IMR-90 (cell line): ENCODE data around the gene BTC. TPM values are rescaled to one million over a fixed set of nuclear protein-coding genes. Genes with fewer than 3 reads are reported as not detected.
A peak's percentile ranks its signal among the peaks of the same experiment; 100 is the strongest.

Experiments
- ATAC-seq: fragments of 200-7000 bp; cut with Tn5 transposase; 2 replicates; pipeline ENCODE4 v1.9.1; 2020; ENCODE audit warnings: low read depth, mild to moderate bottlenecking, moderate library complexity
- BruUV-seq: library from RNA; stranded (reverse); fragments of 400-500 nt; replicated peaks from 2 replicates; lab custom pipeline; 2021; lab: Mats Ljungman, UMichigan
- CTCF ChIA-PET: fragments of 300-600 bp; formaldehyde crosslinking; extraction: SDS; loops from one replicate; lab custom pipeline; 2021; ENCODE audit warnings: antibody characterized with exemption; lab: Yijun Ruan, JAX
- POLR2A ChIA-PET: fragments of 300-600 bp; sonication (Branson Sonifier 250); formaldehyde crosslinking; loops from one replicate; lab custom pipeline; 2022; ENCODE audit warnings: antibody characterized with exemption; ENCODE audit not compliant: unreplicated experiment; lab: Charles Lee
- DNase-seq: peaks from one replicate; pipeline ENCODE4 v3.0.0; 2013
- H2AFZ ChIP-seq: replicated peaks from 2 replicates; pipeline ENCODE3; 2013; ENCODE audit warnings: low read length, mild to moderate bottlenecking; ENCODE audit not compliant: poor library complexity
- H2AK5ac ChIP-seq: 2 replicates; pipeline ENCODE4 v1.6.1; 2013; ENCODE audit warnings: low read depth, low read length, inconsistent platforms
- H2AK9ac ChIP-seq: replicated peaks from 2 replicates; pipeline ENCODE3; 2013; ENCODE audit warnings: mild to moderate bottlenecking, low read depth, low read length, moderate library complexity; ENCODE audit not compliant: poor library complexity
- H2BK120ac ChIP-seq: 2 replicates; pipeline ENCODE4 v1.6.1; 2013; ENCODE audit warnings: low read depth, low read length, inconsistent platforms
- H2BK15ac ChIP-seq: 3 replicates; pipeline ENCODE4 v1.6.1; 2013; ENCODE audit warnings: low read depth, low read length, inconsistent platforms
- H2BK20ac ChIP-seq: 2 replicates; pipeline ENCODE4 v1.6.1; 2013; ENCODE audit warnings: low read depth, mild to moderate bottlenecking, inconsistent platforms, low read length, moderate library complexity
- H2BK5ac ChIP-seq: 2 replicates; pipeline ENCODE4 v1.6.1; 2013; ENCODE audit warnings: mild to moderate bottlenecking, low read depth, low read length, inconsistent platforms; ENCODE audit not compliant: poor library complexity, severe bottlenecking
- H3K14ac ChIP-seq: replicated peaks from 2 replicates; pipeline ENCODE4 v1.6.1; 2013; ENCODE audit warnings: low read depth, low read length, inconsistent platforms
- H3K18ac ChIP-seq: 2 replicates; pipeline ENCODE4 v1.6.1; 2013; ENCODE audit warnings: low read depth, low read length, control low read depth
- H3K23ac ChIP-seq: 2 replicates; pipeline ENCODE4 v1.6.1; 2013; ENCODE audit warnings: low read depth, low read length, inconsistent platforms
- H3K27ac ChIP-seq: 2 replicates; pipeline ENCODE4 v1.5.1; 2013; ENCODE audit warnings: mild to moderate bottlenecking, control low read depth, low read length; ENCODE audit not compliant: insufficient read depth
- H3K27me3 ChIP-seq: 2 replicates; pipeline ENCODE4 v1.6.1; 2013; ENCODE audit warnings: low read length; ENCODE audit not compliant: control insufficient read depth, insufficient read depth
- H3K36me3 ChIP-seq: 2 replicates; pipeline ENCODE4 v1.6.1; 2013; ENCODE audit warnings: low read length, mixed read lengths; ENCODE audit not compliant: control insufficient read depth, insufficient read depth
- H3K4ac ChIP-seq: 2 replicates; pipeline ENCODE4 v1.6.1; 2013; ENCODE audit warnings: low read depth, low read length, inconsistent platforms
- H3K4me1 ChIP-seq: 2 replicates; pipeline ENCODE4 v1.6.1; 2013; ENCODE audit warnings: low read length, mixed read lengths; ENCODE audit not compliant: control insufficient read depth, insufficient read depth
- H3K4me2 ChIP-seq: 2 replicates; pipeline ENCODE4 v1.6.1; 2013; ENCODE audit warnings: low read depth, mild to moderate bottlenecking, control low read depth, low read length, moderate library complexity
- H3K4me3 ChIP-seq: 2 replicates; pipeline ENCODE4 v1.5.1; 2013; ENCODE audit warnings: low read depth, mild to moderate bottlenecking, control low read depth, low read length, moderate library complexity; ENCODE audit not compliant: insufficient read depth
- H3K56ac ChIP-seq: 2 replicates; pipeline ENCODE4 v1.6.1; 2013; ENCODE audit warnings: low read length, inconsistent platforms; ENCODE audit not compliant: insufficient read depth; ENCODE audit errors: extremely low read depth
- H3K79me1 ChIP-seq, 2 experiments: 2 replicates each; pipeline ENCODE4 v1.6.1; 2013; ENCODE audit warnings: low read length in 2 of 2, inconsistent platforms in 1 of 2, low read depth in 1 of 2
- H3K9ac ChIP-seq: 2 replicates; pipeline ENCODE4 v1.6.1; 2013; ENCODE audit warnings: low read depth, low read length, control low read depth
- H3K9me1 ChIP-seq: 2 replicates; pipeline ENCODE4 v1.6.1; 2013; ENCODE audit warnings: low read length, inconsistent platforms; ENCODE audit not compliant: insufficient read depth
- H3K9me3 ChIP-seq: 2 replicates; pipeline ENCODE4 v1.6.1; 2013; ENCODE audit warnings: low read length; ENCODE audit not compliant: control insufficient read depth, insufficient read depth
- H4K20me1 ChIP-seq: 2 replicates; pipeline ENCODE4 v1.6.1; 2013; ENCODE audit warnings: low read length, inconsistent platforms; ENCODE audit not compliant: insufficient read depth
- H4K5ac ChIP-seq: 2 replicates; pipeline ENCODE4 v1.6.1; 2013; ENCODE audit warnings: mild to moderate bottlenecking, low read depth, low read length, control low read depth
- H4K8ac ChIP-seq, 2 experiments: 2 replicates each; pipeline ENCODE4 v1.6.1; 2013; ENCODE audit warnings: low read depth in 2 of 2, low read length in 2 of 2, control low read depth in 1 of 2, inconsistent platforms in 1 of 2
- H4K91ac ChIP-seq: 2 replicates; pipeline ENCODE4 v1.6.1; 2013; ENCODE audit warnings: low read depth, low read length, inconsistent platforms; ENCODE audit not compliant: insufficient read depth
- CEBPB ChIP-seq: IDR thresholded peaks from 2 replicates; pipeline ENCODE4 v1.6.1; 2012; ENCODE audit warnings: low read depth, low read length, improper control_type of control experiment
- FOS ChIP-seq: fragments of 150-350 bp; IDR thresholded peaks from 2 replicates; pipeline ENCODE4 v1.6.1; 2016; ENCODE audit warnings: low read depth, low read length
- RFX5 ChIP-seq: IDR thresholded peaks from 2 replicates; pipeline ENCODE4 v1.8.0; 2012; ENCODE audit warnings: low read depth, mild to moderate bottlenecking, low read length, moderate library complexity
- WGBS, 2 experiments: methylation state at CpG; one replicate each; pipeline versions ENCODE4 v1.1.5 to v1.1.7; 2013; ENCODE audit warnings: missing lambda C conversion rate in 2 of 2; ENCODE audit not compliant: insufficient read length in 1 of 2; ENCODE audit errors: extremely low coverage in 2 of 2; 5-methylcytosine and 5-hydroxymethylcytosine counted together
- dilution Hi-C: fragments of 300-500 bp; cut with HindIII; formaldehyde crosslinking; loops from one replicate; pipeline ENCODE4 v1.14.3; 2018; ENCODE audit warnings: low sequenced_read_pairs; ENCODE audit not compliant: unreplicated experiment
- in situ Hi-C: fragments of 300-500 bp; cut with MboI; formaldehyde crosslinking; loops from 3 replicates; pipeline ENCODE4 v1.14.3; 2019; ENCODE audit warnings: low sequenced_read_pairs, inconsistent platforms, mixed read lengths
- intact Hi-C: fragments of 100-400 bp; cut with micrococcal nuclease; formaldehyde crosslinking; loops from 2 replicates; pipeline ENCODE4 v1.10.0; 2022
- polyA plus RNA-seq, 3 experiments: library from polyadenylated mRNA; depleted of rRNA; stranded (reverse); fragments of >200 nt; gene quantifications; 2 replicates each; pipeline ENCODE4 v1.2.3, GENCODE V29; 2012; ENCODE audit warnings: low replicate concordance in 1 of 3
- total RNA-seq: library from RNA; depleted of rRNA; stranded (reverse); fragments of >200 nt; gene quantifications from 2 replicates; pipeline ENCODE4 v1.2.3, GENCODE V29; 2012

The BTC gene
- total and polyA plus RNA-seq, 2 of the 4 experiments (the other 2 are of a cell fraction) = not detected

DNA sequence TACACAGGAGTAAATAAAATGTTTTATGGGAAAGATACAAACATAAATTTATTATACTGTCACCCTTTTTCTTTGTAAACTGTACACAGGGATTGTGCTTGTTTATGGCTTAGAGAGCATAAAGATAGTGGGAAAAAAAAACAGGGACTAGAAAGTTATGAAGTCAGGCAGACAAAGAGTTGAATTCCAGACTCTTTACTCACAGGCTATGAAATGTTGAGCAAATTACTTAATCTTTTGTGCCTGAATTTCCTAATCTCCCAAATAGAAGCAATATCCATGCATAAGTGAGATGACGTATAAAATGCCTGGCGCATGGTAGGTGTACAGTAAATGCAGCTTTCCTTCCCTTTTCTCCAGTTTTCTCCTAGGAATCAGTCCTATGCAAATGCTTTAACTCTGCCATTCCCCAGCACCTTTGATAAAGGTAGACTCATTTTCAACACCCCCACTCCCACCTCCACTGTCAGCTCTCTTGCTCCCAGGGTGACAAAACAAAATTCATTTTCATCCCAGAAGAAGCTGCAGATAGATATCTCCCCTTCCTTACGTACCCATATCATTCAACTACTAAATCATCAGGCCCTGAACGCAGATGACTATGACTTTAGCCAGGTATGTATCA lies 44.5 kb upstream of the BTC start:
- no TSS peak for BruUV-seq
- no peak for ATAC-seq
- TF ChIP-seq CEBPB (peak; percentile 2; the same call in 1 of the 2 replicates), FOS (no peak), RFX5 (no peak)
- H3K4me1 ChIP-seq = no peaks in the 10 kb centered on the region
- no peak overlapping the region for H2AK5ac ChIP-seq
- H3K9ac ChIP-seq = no peak overlapping the region
- no peak overlapping the region for H3K4me3 ChIP-seq
- no peak overlapping the region for H2AFZ ChIP-seq
- H3K9me3 ChIP-seq = no peaks in the 10 kb centered on the region
- H4K20me1 ChIP-seq = no peaks in the 10 kb centered on the region
- H4K8ac ChIP-seq = no peak overlapping the region
- dilution Hi-C loops = no loop called here
- H2BK120ac ChIP-seq = no peak overlapping the region
- no peak overlapping the region for H3K14ac ChIP-seq
- H3K27me3 ChIP-seq = no peaks in the 10 kb centered on the region; the same call in 1 of the 2 replicates
- no peaks in the 10 kb centered on the region for H3K9me1 ChIP-seq
- ChIA-PET CTCF (no interaction called here), POLR2A (no interaction called here)
- no peak overlapping the region for H2AK9ac ChIP-seq
- 67% methylated on average over 1 of the region's 4 CpGs; no CpG with 5 or more reads in 1 of the 2 experiments for WGBS, 2 experiments
- no peak overlapping the region for H2BK15ac ChIP-seq
- H4K91ac ChIP-seq = no peak overlapping the region
- no peak overlapping the region for H3K4me2 ChIP-seq
- no peak overlapping the region for H3K4ac ChIP-seq
- H3K56ac ChIP-seq = no peak overlapping the region
- H2BK5ac ChIP-seq = no peak overlapping the region
- H3K27ac ChIP-seq = no peak overlapping the region
- intact Hi-C loops = no loop called here
- no peaks in the 10 kb centered on the region for H3K79me1 ChIP-seq
- in situ Hi-C loops = no loop called here
- no peaks in the 10 kb centered on the region for H3K36me3 ChIP-seq
- no peak overlapping the region for H4K5ac ChIP-seq
- DNase-seq = peak; percentile 18
- no peak overlapping the region for H3K18ac ChIP-seq
- no peak overlapping the region for H2BK20ac ChIP-seq
- no peak overlapping the region for H3K23ac ChIP-seq
